Fibroblast of lung (primary cell): ENCODE data around the gene ZNF385B.

ENCODE experiments used
- CTCF ChIP-seq, 2 donors: IDR thresholded peaks in 1 of 2; conservative IDR thresholded peaks in 1 of 2; 1 replicate in 1 of 2; 2 replicates in 1 of 2; pipeline ENCODE4 v1.5.1; 2011 to 2012; ENCODE audit warnings: low read length in 2 of 2, control low read depth in 1 of 2, inconsistent platforms in 1 of 2, low read depth in 1 of 2, mild to moderate bottlenecking in 1 of 2
- EZH2 ChIP-seq: IDR thresholded peaks from 2 replicates; pipeline ENCODE4 v1.5.1; 2012; ENCODE audit warnings: low read length, control low read depth, mild to moderate bottlenecking; ENCODE audit errors: missing control alignments

- TF ChIP-seq CTCF (conservative IDR thresholded peaks at IDR 0.05 in 1 of 2, IDR thresholded peaks at IDR 0.05 in 1 of 2; ENCODE audit: low read depth in 1 of 2, low read length in 2 of 2) = no peak
- no peak for TF ChIP-seq EZH2
Measured at GRCh38 chr2:179694963-179695362, 166.4 kb downstream of the ZNF385B start.
